Stimulated activated CD4-positive, alpha-beta T cell treated with anti-CD3 and anti-CD28 coated beads, Interleukin-2, amount 100 ng/mL, for 4 hours (primary cell): ENCODE results near the gene SLCO3A1.

ENCODE experiments used
- DNase-seq: peaks from one replicate; pipeline ENCODE4 v3.0.0-alpha.2; 2020; ENCODE audit warnings: low read depth

Gene SLCO3A1

DNA sequence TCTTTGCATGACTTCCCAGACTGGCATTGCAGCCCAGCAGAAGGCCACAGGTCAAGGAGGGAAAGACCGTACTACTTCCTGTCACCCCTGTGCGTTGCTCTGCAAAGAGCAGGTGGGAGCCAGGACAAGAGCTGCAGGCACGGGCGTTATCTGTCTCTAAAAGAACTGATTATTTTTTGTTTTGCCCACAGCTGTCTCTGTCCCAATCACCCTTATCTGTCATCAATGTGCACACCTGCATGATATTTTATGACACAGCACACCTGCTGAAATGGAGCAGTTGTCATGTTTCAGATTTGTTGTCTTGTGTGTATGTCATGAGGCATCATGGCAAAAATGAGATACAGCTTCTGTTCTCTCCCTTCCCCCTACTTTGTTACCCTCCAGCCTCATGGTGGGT, 58.8 kb downstream of the SLCO3A1 start:
- no peak for DNase-seq

DNA sequence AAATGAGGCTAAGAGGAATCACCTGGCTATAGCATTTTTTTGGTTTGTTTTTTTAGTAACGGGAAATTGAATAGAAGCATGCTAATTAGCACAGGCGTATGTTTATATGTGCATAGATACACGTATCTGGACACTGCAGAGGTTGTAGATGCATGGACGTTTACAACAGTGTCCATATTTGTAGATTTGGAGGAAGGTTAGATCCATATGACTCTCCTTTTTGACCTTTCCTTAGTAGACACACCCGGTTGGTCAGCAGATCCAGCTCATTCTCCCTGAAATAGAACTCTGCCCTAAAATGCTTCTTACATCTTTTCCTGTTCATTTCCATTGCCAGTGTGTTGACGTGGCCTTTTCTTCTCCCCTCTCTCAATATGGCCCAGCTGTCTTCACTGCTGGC, 60.1 kb downstream of the SLCO3A1 start:
- no peak for DNase-seq

DNA sequence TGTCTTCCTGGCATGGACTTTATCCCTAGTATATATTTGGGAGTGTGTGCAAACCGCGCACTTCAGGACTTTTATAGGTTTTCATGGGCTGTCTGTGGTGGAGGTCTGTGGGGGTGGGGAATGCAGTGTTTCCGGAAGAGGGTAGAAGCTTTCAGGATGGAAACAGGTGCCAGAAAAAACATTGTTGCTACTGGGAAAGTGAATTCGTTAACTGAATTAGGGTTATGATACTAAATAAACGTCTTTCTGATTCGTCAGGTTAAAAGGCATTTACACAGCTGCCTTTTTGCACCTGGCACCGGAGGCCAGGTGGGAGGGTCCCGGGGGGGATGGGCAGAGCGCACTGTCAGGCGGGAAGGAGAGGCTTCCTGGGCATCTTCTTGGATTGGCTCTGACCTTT, 62.1 kb downstream of the SLCO3A1 start:
- DNase-seq: no peak

DNA sequence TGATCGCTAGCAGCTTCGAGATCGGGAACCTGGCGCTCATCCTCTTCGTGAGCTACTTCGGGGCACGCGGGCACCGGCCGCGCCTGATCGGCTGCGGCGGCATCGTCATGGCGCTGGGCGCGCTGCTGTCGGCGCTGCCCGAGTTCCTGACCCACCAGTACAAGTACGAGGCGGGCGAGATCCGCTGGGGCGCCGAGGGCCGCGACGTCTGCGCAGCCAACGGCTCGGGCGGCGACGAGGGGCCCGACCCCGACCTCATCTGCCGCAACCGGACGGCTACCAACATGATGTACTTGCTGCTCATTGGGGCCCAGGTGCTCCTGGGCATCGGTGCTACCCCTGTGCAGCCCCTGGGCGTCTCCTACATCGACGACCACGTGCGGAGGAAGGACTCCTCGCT, 62.5 kb downstream of the SLCO3A1 start:
- DNase-seq: no peak

DNA sequence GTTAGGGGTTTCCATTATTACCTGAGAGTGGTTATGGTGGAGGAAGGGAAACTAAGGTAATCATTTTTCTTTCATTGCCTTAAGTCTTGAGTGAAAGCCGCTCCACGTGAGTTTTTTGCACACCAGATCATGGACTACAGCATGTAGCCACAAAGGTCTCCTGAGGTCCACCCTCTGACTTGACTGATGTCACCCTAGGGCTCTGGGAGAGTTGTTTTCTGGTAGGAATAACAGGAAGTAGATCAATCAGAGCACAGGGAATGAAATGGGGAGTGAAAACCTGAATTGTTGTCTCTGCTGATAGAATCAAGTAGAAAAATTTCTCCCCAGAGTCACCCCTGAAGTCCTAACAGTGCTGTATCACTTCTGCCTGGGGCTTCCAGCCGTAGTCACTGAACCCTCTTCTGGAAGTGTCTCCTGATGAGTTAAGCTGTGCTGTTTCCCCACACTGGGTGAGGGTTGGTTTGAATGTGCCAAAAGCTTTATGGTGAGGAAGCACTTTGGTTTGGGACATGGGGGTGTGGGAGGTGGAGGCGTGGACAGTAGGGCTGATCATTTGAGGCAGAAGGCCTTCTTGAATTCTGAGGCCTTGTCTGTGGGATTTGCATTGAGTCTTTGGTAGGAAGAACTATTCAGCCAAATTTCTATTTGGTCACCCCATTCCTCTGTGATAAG, 64.3 kb downstream of the SLCO3A1 start:
- DNase-seq: no peak

DNA sequence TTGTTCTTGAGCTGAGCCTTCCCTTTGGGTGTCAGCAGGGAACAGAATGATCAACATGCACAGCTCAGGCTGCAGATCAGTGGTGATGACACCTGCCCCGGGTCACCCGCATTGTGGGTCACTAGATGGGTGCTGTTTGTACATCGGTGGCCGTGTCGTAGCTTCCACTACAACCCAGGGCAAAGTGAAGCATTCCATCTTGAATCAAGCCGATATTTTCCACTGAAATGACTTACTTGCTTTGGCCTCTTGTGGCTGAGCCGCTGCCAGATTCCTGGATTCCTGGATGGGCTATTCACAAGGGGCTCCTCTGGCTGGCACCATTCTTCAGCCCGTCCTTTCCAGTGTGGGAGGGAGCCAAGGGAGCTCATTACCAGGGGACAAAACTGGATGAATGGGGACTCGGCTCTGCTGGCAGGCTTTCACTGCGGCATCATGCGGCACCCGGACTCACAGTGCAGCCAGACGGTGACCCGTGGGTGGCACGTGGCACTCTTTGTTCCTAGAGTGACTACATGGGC, 65.6 kb downstream of the SLCO3A1 start:
- no peak for DNase-seq

DNA sequence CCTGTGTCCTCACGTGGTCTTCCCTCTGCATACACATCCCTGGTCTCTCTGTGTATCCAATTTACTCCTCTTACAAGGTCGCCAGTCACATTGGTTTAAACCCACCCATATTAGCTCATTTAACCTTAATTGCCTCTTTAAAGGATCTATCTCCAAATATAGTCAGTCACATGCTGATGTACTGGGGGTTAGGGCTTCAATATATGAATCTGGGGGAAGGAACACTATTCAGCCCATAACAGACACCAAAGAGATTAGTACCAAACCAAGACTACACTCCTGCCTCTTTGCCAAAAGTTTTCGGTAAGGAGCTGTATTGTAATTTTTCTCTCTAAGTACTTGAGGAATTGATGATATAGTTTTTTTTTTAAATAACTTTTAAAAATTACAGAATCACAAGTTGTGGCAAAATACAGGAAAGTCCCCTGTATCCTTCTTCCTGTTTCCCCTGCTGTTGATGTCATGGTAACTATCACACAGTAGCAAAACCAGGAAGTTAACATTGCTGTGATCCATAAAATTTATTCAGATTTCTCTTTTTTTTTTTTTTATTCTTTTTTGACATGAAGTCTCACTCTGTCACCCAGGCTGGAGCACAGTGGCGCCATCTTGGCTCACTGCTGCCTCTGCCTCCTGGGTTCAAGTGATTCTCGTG, 67.8 kb downstream of the SLCO3A1 start:
- no peak for DNase-seq

DNA sequence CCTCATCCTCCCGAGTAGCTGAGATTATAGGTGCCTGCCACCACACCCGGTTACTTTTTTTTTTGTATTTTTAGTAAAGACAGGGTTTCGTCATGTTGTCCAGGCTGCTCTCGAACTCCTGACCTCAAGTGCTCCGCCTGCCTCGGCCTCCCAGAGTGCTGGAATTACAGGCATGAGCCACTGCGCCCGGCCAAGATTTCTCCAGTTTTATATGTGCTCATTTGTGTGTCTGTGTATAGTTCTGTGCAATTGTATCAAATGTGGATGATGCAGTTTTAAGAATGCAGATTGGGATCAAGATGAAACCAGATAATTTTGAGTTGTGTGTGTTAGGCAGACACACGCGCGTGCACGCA, 68.3 kb downstream of the SLCO3A1 start:
- no peak for DNase-seq

DNA sequence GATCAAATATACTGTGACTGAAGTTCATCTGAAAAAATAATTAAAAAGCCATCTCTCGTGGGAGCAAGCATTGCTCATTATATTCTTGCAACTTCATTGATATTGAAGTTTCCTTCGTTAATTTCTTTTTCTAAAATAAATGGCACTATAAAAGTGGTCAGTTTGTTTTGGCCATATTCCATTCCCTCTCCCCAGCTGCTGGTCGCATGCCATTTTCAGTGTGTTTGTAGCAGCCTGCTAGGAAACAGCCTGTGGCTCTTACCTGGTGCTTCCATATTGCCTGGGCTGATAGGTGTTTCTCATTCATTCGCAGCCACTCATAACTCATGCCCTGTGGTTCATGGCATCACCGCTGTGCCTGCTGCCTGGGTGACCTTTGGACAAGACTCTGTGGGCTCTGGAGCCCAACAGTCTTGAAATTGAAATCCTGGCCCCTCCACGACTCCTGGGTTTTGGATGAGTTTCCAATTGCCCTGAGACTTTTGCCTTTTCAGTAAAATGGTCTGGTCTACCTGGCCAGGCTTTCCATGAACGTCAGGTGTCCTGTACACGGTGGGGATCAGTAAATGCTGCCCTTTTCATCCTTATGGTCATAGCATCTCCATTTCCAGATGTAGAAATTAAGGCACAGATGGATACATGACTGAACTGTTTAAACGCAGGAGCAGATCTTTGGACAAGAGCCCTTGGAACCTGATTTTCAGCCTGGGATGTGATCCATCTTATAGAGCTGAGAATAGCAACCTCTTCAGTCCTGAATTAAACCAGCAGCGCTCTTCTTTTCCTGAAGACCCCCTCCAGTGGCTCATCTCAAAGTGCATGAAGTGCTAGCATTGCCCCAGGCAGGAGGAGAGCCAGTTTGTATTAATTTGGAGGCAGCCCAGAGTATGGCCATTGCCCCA, 69.4 kb downstream of the SLCO3A1 start:
- DNase-seq: no peak

DNA sequence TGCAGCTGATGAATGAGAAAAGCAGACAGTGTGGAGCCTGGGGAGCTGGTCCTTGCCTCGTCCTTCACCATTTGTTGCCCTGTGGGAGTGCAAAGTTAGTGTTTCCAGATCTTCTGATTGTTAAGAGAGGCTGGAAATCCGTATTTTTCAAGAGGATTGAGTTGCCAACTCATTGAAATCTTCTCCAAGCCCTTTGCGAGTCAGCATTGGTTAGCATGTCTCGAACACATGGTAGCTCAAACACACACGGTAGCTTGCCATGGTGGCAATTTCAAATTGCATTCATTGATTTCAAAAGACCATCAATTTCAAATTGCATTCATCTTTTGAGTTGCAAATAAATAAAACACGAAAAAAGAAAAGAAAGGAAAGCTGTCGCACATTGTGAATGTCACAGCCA, 70.7 kb downstream of the SLCO3A1 start:
- DNase-seq: no peak

DNA sequence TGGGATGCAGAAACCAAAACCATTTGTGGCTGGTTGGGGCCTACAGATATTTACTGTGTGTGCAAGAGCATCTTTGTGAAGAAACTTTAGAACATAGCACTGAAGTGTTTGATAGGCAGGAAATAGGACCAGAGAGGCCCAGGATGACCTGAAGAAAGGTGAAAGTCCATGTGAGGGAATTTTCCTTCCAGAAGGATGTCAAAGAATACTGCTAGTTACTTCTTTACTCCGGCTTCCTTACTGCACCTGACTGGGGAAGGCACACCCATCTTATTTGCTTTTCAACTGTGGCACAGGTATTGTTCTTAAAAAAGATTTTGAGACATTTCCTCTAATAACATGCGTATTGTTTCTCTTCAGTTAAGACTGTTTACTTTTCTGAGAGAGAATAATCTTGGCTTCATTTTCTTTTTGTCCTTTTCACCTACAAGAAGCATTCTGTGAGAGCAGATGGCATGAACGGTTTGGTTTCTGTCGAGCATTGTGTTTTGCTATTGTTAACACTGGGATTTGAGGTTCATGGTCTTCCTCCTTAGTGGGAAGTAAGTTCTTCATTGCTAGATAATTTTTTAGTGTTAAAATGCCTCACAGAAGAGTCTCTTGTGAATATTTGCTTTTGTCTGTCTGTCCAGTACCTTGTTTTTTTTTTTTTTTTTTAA, 71.5 kb downstream of the SLCO3A1 start:
- no peak for DNase-seq

DNA sequence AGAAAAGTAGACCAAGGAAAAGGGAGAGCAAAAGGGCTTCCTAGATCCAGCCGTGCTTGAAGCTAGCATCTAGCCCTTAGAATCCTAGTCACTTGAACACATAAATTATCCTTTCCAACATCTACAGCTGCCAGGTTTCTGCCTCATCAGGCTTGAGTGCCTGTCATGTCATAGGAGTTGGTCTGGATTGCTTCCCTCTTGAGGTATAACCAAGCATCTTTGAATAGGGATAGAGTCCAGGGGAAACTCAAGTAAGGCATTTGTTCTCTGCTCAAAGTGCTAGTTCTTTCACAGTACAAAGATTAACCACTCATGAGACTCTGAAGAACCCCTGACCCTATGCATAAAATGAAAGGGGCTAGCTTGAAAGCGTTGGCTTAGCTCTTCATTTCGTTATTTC, 72.3 kb downstream of the SLCO3A1 start:
- no peak for DNase-seq

DNA sequence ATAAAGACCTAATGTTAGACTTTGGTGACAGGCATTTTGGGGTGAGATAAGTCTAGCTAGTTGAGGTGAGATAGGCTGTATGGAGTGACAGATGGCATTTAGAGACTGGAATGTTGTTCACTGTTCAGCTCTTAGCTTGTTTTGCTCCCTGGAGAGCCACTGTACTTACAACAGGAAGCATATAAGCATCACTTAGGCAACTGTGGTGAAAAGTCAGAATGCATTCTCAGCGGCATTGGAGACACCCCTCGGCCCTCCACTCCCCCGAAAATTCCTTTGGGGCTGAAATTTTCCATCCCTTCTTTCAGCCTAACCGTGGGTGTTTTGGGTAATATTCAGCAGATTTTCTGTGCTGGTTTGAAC, 73.4 kb downstream of the SLCO3A1 start:
- DNase-seq: no peak

DNA sequence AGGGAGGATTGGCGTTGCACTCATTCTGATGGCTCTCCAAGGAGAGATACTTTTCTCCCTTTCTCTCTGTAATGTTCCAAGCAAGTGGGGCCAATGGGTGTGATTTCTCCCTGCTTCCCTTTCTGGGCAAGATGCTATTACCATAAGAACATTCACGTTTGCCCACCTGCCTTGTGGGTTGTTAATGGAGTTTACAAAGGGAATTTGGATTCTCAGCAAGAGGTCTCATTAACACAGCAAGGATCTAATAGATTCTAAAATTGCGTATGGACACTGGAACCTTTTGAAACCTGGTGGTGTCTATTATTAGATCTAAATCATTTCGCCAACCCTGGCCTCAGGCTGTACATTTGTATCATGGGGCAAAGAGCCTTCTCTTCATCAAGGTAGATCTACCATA, 74.1 kb downstream of the SLCO3A1 start:
- no peak for DNase-seq

DNA sequence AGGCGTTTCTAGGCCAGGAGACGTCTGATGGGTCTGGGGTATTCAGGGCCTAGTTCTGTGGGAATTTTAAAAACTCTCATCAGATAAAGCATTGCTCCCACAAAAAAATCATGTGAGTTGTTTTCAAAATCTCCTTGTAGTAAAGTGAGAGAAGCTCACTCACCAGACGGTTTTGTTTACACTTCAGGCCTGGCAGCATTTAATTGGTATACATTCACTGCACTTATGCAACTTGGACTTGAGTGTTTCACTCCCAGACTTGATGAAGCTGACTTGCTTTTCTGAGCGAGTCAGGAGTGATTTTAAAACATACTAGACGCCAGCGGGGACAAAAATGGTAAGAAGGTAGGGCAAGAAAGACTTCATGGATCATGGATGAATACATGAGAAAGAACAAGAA, 75.2 kb downstream of the SLCO3A1 start:
- DNase-seq: no peak

DNA sequence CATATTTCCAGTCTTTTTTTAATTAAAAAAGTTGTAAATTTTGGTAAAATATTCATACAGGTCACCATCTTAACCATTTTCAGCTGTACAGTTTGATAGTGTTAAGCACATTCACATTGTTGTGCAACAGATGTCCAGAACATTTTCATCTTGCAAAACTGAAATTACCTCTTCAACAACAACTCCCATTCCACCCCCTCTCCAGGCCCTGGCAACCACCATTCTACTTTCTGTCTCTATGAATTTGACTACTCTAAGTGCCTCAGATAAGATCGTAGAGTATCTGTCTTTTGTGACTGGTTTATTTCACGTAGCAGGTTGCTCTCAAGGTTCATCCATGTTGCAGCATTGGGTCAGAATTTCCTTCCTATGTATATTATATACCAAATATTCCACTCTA, 76.0 kb downstream of the SLCO3A1 start:
- DNase-seq: no peak

DNA sequence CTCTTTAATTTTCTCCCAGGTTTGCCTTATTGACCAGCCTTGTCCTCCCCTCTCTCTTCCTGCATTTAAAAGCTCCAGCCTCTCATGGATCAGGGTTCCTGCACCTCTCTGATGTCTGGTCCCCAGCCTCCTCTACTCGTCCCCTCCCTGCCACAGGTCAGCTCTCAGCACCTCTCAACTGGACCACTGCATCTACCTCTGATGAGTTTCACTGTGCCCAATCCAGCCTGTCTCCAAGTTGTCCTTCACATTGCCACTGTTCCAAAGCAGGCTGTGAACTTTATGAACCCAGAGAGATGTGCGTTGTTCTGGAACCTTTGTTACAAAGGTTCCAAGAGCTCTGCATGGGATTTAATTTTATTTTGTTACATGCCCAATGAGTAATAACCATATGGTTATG, 76.6 kb downstream of the SLCO3A1 start:
- DNase-seq: no peak

DNA sequence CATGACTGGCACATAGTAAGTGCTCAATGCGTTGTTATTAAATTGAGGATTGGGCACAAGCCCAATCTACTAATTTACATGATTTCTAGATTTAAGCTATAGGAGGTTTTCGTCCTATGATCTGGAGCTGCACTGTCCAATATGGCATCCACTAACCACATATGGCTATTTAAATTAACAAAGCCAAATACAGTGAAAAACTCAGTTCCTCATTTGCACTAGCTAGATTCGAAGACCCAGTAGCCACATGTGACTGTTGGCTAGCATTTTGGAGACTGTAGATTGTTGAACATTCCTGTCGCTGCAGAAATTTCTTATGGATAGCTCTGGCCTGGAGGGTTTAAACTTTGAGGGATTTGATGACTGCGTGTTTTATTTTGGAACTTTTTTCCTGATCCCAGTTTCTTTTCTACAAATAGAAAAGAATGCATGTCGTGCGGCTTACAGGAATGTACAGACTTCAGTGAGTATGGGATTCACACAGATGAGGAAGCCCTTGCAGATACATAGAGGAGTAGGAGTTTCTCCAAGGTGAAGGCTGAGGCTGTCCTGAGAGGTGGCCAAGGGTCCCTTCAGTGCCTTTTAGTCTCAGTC, 82.8 kb downstream of the SLCO3A1 start:
- DNase-seq: no peak

DNA sequence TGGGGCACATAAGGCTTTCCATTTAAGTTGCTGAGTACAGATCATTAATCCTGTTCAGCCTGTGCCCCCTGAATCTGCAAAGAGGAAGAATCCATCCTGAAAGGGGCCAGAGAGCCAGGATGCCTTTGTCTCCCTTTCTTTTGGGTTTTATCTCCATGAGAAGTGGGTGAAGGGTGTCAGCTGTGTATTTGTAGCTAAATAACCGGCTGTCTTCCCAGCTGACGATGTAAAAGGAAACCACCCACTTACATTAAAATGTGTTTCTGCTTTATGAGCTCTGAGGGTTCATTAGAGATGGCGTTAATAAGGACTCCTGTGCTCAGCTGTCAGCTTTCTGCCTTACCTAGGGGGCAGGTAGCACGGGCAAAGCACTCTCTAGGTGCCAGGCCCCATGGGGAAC, 83.4 kb downstream of the SLCO3A1 start:
- no peak for DNase-seq

DNA sequence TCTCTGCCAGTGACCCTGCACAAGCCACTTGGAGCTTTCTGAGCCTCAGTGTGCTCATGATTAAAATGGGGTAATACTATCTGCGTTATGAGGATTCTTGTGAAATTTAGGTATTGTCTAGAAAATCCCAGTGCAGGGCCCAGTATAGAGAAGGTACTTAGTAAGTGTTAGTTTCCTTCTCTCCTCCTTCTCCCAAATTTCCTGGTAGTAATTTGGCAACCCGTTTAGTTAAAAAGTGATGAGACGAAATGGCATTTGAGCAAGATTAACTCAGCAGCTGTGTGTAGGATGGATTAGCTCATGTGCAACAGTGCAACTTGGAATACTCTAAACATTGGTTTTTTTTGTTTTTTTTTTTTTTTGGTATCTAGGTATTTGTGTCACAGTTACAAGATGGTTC, 84.6 kb downstream of the SLCO3A1 start:
- DNase-seq: no peak

DNA sequence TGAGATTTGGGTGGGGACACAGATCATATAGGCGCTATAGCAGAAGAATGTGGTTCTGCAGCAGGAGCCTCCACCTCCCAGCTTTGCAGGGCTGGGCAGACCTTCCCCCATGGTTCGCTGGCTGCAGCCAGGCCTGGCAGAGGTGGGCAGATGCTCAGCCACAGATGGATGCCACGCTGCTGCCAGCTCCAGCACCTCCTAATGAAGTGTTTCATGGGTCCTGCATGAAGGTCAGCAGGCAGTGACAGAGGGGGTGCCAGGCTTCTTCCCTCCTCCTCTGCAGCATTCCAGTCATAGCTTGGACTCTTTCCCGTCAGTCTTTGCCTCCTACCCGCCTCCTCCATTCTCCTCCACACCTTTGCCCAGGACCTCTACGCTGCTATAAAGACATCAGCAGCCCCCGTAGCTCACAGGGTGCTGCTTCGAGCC, 85.9 kb downstream of the SLCO3A1 start:
- DNase-seq: no peak
